Activated CD4-positive, alpha-beta memory T cell treated with anti-CD3 and anti-CD28 coated beads for 36 hours (primary cell): Measurements from ENCODE around the gene CRB2. TPM values are rescaled to one million over a fixed set of nuclear protein-coding genes. Genes with fewer than 3 reads are reported as not detected.
A peak's percentile ranks its signal among the peaks of the same experiment; 100 is the strongest.
"Not testable (repeated sequence)": the region's sequence is repeated elsewhere in the genome, so short reads cannot be mapped to it uniquely, and the experiment has no call there.

ENCODE experiments used
- CTCF ChIA-PET: fragments of 350-600 bp; sonication (Branson Sonifier 250); formaldehyde crosslinking; loops from one replicate; lab custom pipeline; 2021; ENCODE audit warnings: antibody characterized with exemption, inconsistent platforms; lab: Charles Lee
- POLR2A ChIA-PET: fragments of 350-600 bp; sonication (Branson Sonifier 250); formaldehyde crosslinking; loops from one replicate; lab custom pipeline; 2021; ENCODE audit warnings: antibody characterized with exemption; lab: Charles Lee
- DNase-seq: peaks from one replicate; pipeline ENCODE4 v3.0.0-alpha.2; 2020
- H3K27ac Mint-ChIP-seq: one replicate; pipeline ENCODE4 v1.8.0; 2021; ENCODE audit warnings: mixed read lengths
- H3K27me3 Mint-ChIP-seq: one replicate; pipeline ENCODE4 v1.8.0; 2021; ENCODE audit warnings: mixed read lengths
- H3K36me3 Mint-ChIP-seq: one replicate; pipeline ENCODE4 v1.8.0; 2021; ENCODE audit warnings: mixed read lengths
- H3K4me1 Mint-ChIP-seq: one replicate; pipeline ENCODE4 v1.8.0; 2021; ENCODE audit warnings: low read depth, mixed read lengths
- H3K4me3 Mint-ChIP-seq: one replicate; pipeline ENCODE4 v1.8.0; 2021; ENCODE audit warnings: mild to moderate bottlenecking, mixed read lengths
- H3K9me3 Mint-ChIP-seq: one replicate; pipeline ENCODE4 v1.8.0; 2021; ENCODE audit warnings: mixed read lengths
- intact Hi-C: fragments of 100-400 bp; cut with micrococcal nuclease; formaldehyde crosslinking; loops from one replicate; pipeline ENCODE4 v1.15.1; 2023
- total RNA-seq, 2 experiments: library from RNA; stranded (reverse); gene quantifications; one replicate each; pipeline ENCODE4 v1.2.3, GENCODE V29; 2021

CRB2 gene
- total RNA-seq, 2 experiments from 2014 or later: not detected

GRCh38 chr9:123394291-123395235 is 38.6 kb downstream of the CRB2 start:
- ChIA-PET CTCF (no interaction called here), POLR2A (no interaction called here)
- no peak overlapping the region for H3K4me3 Mint-ChIP-seq
- H3K4me1 Mint-ChIP-seq: no peaks in the 10 kb centered on the region
- peaks cover 2% of the 10 kb centered on the region for H3K9me3 Mint-ChIP-seq
- intact Hi-C loops: no loop called here
- no peak for DNase-seq
- H3K27me3 Mint-ChIP-seq: no peaks in the 10 kb centered on the region
- no peak overlapping the region for H3K27ac Mint-ChIP-seq
- H3K36me3 Mint-ChIP-seq: no peaks in the 10 kb centered on the region

- Mint-ChIP-seq H3K36me3 (no peaks in the 10 kb centered on the region), H3K27ac (no peak overlapping the region), H3K9me3 (peaks cover 2% of the 10 kb centered on the region), H3K27me3 (no peaks in the 10 kb centered on the region), H3K4me3 (no peak overlapping the region), H3K4me1 (no peaks in the 10 kb centered on the region)
- ChIA-PET CTCF (no interaction called here), POLR2A (no interaction called here)
- intact Hi-C loops: no loop called here
- no peak for DNase-seq
Measured at GRCh38 chr9:123395276-123395688, 39.3 kb downstream of the CRB2 start.

- ChIA-PET POLR2A (no interaction called here), CTCF (interaction anchor here (0.7 kb wide), 1 partner anchor 10 kb away, joined by 3 read pairs; no protein-coding TSS in a partner anchor)
- H3K9me3 Mint-ChIP-seq: peaks cover 2% of the 10 kb centered on the region
- no peak overlapping the region for H3K27ac Mint-ChIP-seq
- H3K4me1 Mint-ChIP-seq: no peaks in the 10 kb centered on the region
- intact Hi-C loops: no loop called here
- H3K36me3 Mint-ChIP-seq: no peaks in the 10 kb centered on the region
- DNase-seq: no peak
- H3K27me3 Mint-ChIP-seq: no peaks in the 10 kb centered on the region
- no peak overlapping the region for H3K4me3 Mint-ChIP-seq
Measured at GRCh38 chr9:123395689-123396511, 39.9 kb downstream of the CRB2 start.

GRCh38 chr9:123397975-123398374 is 42.0 kb downstream of the CRB2 start:
- intact Hi-C loops: no loop called here
- no peak for DNase-seq
- no peak overlapping the region for H3K27ac Mint-ChIP-seq
- peaks cover 1% of the 10 kb centered on the region for H3K36me3 Mint-ChIP-seq
- peaks cover 2% of the 10 kb centered on the region for H3K9me3 Mint-ChIP-seq
- ChIA-PET POLR2A (interaction anchor here (0.6 kb wide), 1 partner anchor 241 kb away, joined by 3 read pairs; no protein-coding TSS in a partner anchor), CTCF (interaction anchor here (1.5 kb wide), 1 partner anchor 12 kb away, joined by 3 read pairs; no protein-coding TSS in a partner anchor)
- H3K4me3 Mint-ChIP-seq: no peak overlapping the region
- H3K27me3 Mint-ChIP-seq: no peaks in the 10 kb centered on the region
- no peaks in the 10 kb centered on the region for H3K4me1 Mint-ChIP-seq

DNA sequence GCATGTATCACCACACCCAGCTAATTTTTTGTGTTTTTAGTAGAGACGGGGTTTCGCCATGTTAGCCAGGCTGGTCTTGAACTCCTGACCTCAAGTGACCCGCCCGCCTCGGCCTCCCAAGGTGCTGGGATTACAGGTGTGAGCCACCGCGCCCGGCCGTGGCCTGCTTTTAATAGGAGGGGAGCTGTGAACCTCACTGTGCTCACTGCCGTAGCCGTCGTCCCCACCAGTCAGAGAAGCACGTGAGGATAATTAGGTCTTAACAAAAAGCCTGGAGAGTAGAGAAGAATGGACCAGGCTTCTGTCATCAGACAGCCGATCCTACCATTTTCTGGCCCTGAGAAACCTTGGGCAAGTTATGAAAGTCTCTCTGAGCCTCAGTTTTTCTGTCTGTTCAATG is 42.9 kb downstream of the CRB2 start:
- H3K27me3 Mint-ChIP-seq, H3K36me3 Mint-ChIP-seq, H3K4me3 Mint-ChIP-seq, H3K9me3 Mint-ChIP-seq, intact Hi-C loops, H3K27ac Mint-ChIP-seq, H3K4me1 Mint-ChIP-seq, POLR2A ChIA-PET, DNase-seq: not testable (repeated sequence)
- CTCF ChIA-PET: interaction anchor here (1.5 to 2.2 kb wide), 2 partner anchors 10 to 13 kb away, joined by 3 to 9 read pairs; no protein-coding TSS in a partner anchor

GRCh38 chr9:123399803-123400378 is 43.9 kb downstream of the CRB2 start:
- Mint-ChIP-seq H3K27ac (no peak overlapping the region), H3K36me3 (peaks cover 1% of the 10 kb centered on the region), H3K27me3 (no peaks in the 10 kb centered on the region), H3K4me1 (no peaks in the 10 kb centered on the region), H3K4me3 (no peak overlapping the region), H3K9me3 (no peaks in the 10 kb centered on the region)
- POLR2A ChIA-PET: no interaction called here
- DNase-seq: peak; percentile 45
- intact Hi-C loops: no loop called here
- CTCF ChIA-PET: interaction anchor here (2.2 kb wide), 1 partner anchor 9 kb away, joined by 9 read pairs; no protein-coding TSS in a partner anchor

GRCh38 chr9:123400926-123401503 is 45.0 kb downstream of the CRB2 start:
- H3K4me3 Mint-ChIP-seq: no peak overlapping the region
- CTCF ChIA-PET: interaction anchor here (0.6 to 2.2 kb wide), 2 partner anchors 7 to 1056 kb away, joined by 3 to 9 read pairs; no protein-coding TSS in a partner anchor
- H3K36me3 Mint-ChIP-seq: peaks cover 1% of the 10 kb centered on the region
- no peaks in the 10 kb centered on the region for H3K27me3 Mint-ChIP-seq
- DNase-seq: no peak
- H3K4me1 Mint-ChIP-seq: no peaks in the 10 kb centered on the region
- POLR2A ChIA-PET: no interaction called here
- no peaks in the 10 kb centered on the region for H3K9me3 Mint-ChIP-seq
- H3K27ac Mint-ChIP-seq: no peak overlapping the region
- intact Hi-C loops: no loop called here

DNA sequence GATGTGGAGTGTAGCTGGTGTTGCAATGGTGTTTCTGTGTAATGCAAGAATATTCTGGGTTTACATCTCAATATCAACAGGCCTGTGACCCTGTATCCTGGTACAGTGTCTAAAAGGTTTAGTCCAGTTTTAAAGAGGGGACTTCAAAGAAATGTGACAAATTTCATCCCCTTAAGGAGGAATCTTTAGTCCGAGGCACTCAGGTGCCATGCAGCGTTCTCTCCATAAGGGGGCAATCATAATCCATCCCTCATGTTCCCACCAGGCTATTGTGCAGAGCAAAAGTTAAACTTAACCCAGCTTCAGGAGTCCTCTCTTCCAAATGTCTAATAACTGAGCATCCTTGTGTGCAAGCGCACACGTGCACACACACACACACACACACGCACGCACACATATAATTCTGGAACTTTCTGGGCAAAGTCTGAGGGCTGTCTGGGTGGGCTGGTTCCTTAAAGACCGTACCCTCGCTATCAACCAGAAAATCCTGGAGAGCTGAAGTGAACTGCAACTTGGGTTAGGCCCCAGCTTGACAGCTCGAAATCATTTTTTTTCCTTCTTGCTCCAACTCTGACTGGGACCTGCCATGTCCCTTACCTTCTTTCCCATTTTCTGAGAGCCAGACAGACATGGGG is 46.0 kb downstream of the CRB2 start:
- ChIA-PET CTCF (interaction anchor here (0.6 to 1.6 kb wide), 2 partner anchors 639 to 1057 kb away, joined by 3 to 5 read pairs; no protein-coding TSS in a partner anchor), POLR2A (no interaction called here)
- no peaks in the 10 kb centered on the region for H3K4me1 Mint-ChIP-seq
- H3K4me3 Mint-ChIP-seq: no peak overlapping the region
- peak; percentile 30 for DNase-seq
- H3K27me3 Mint-ChIP-seq: no peaks in the 10 kb centered on the region
- intact Hi-C loops: no loop called here
- peaks cover 1% of the 10 kb centered on the region for H3K36me3 Mint-ChIP-seq
- no peak overlapping the region for H3K27ac Mint-ChIP-seq
- no peaks in the 10 kb centered on the region for H3K9me3 Mint-ChIP-seq

GRCh38 chr9:123402981-123403509 is 47.0 kb downstream of the CRB2 start:
- Mint-ChIP-seq H3K4me3 (no peak overlapping the region), H3K36me3 (peaks cover 1% of the 10 kb centered on the region), H3K27me3 (no peaks in the 10 kb centered on the region), H3K4me1 (no peaks in the 10 kb centered on the region), H3K9me3 (no peaks in the 10 kb centered on the region), H3K27ac (no peak overlapping the region)
- CTCF ChIA-PET: interaction anchor here (1.6 kb wide), 1 partner anchor 638 kb away, joined by 5 read pairs; no protein-coding TSS in a partner anchor
- POLR2A ChIA-PET: no interaction called here
- intact Hi-C loops: no loop called here
- no peak for DNase-seq

DNA sequence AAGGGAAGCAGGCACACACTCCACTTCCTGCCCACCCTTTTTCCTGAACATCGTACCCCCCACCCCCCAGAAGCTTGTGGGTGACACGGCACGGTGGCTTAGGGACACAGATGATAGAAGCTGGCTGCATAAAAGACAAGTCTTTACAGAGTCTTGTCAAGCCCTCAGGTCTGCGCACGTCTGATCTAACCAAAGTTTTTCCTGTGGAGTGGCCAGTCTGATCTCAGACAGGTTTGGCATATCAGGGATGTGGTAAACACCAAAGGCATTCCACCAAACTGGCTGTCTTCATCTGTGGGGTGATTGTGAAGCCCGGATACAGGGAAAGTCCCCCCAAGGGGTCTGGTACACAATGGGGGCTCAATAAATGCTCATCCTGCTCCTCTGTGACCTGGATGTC is 50.0 kb downstream of the CRB2 start:
- no peaks in the 10 kb centered on the region for H3K4me1 Mint-ChIP-seq
- H3K4me3 Mint-ChIP-seq: no peak overlapping the region
- no peak for DNase-seq
- no peak overlapping the region for H3K27ac Mint-ChIP-seq
- peaks cover 1% of the 10 kb centered on the region for H3K36me3 Mint-ChIP-seq
- no peaks in the 10 kb centered on the region for H3K27me3 Mint-ChIP-seq
- POLR2A ChIA-PET: no interaction called here
- no peaks in the 10 kb centered on the region for H3K9me3 Mint-ChIP-seq
- CTCF ChIA-PET: no interaction called here
- intact Hi-C loops: no loop called here

DNA sequence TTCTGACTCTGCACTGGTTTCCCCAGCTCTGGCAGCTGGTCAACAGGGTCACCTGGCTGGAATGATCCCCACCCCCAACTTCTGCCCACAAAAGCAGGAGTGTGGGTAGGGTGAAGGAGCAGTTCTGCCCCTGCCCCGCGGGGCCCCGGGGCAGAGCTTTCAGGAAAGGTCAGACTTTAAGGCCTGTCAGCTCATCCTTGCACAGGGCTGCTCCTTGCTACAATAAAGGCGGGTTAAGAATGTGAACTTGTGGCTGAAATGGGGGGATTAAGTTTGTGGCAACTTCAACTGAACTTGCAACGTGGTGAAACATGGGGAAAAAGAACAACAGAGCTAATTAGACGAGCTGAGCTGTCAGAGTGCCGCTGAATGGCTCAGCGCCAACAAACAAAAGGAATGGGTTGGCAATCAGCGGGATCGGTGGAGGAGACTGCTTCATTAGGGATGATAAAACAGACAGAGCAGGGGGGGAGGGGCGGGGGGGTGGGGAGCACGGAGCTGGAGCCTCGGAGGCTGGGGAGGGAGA is 50.8 kb downstream of the CRB2 start:
- no peaks in the 10 kb centered on the region for H3K9me3 Mint-ChIP-seq
- no peak overlapping the region for H3K27ac Mint-ChIP-seq
- intact Hi-C loops: no loop called here
- no peak overlapping the region for H3K4me3 Mint-ChIP-seq
- H3K4me1 Mint-ChIP-seq: no peaks in the 10 kb centered on the region
- no peak for DNase-seq
- ChIA-PET POLR2A (no interaction called here), CTCF (no interaction called here)
- no peaks in the 10 kb centered on the region for H3K27me3 Mint-ChIP-seq
- H3K36me3 Mint-ChIP-seq: peaks cover 1% of the 10 kb centered on the region
